ENCODE data around the gene TRIM47.

The TRIM47 gene

GRCh38 chr17:75908201-75908600 is 29.8 kb upstream of the TRIM47 start:
- no peak for DNase-seq (ENCODE audit: low read depth in 3 of 3, low spot score in 1 of 3)

GRCh38 chr17:75906143-75906884 is 27.9 kb upstream of the TRIM47 start:
- DNase-seq (ENCODE audit: low read depth in 3 of 3, low spot score in 1 of 3), result no peak

GRCh38 chr17:75904749-75905521 is 26.6 kb upstream of the TRIM47 start, which contains the start of gene MRPL38:
MRPL38 (minus strand) TSS chr17:75904884; CDS start chr17:75904875, 9 bp downstream.
- DNase-seq (ENCODE audit: low read depth in 3 of 3, low spot score in 1 of 3), result peak; percentile 88 to 92 (median 92)

GRCh38 chr17:75902406-75902805 is 24.0 kb upstream of the TRIM47 start:
- no peak for DNase-seq (ENCODE audit: low read depth in 3 of 3, low spot score in 1 of 3)

GRCh38 chr17:75901727-75902126 is 23.3 kb upstream of the TRIM47 start:
- DNase-seq (ENCODE audit: low read depth in 3 of 3, low spot score in 1 of 3), result no peak

GRCh38 chr17:75900691-75901533 is 22.5 kb upstream of the TRIM47 start:
- no peak for DNase-seq (ENCODE audit: low read depth in 3 of 3, low spot score in 1 of 3)

- DNase-seq (ENCODE audit: low read depth in 3 of 3, low spot score in 1 of 3), result no peak
Observed at GRCh38 chr17:75899767-75900468, 21.5 kb upstream of the TRIM47 start.

- no peak for DNase-seq (ENCODE audit: low read depth in 3 of 3, low spot score in 1 of 3)
Observed at GRCh38 chr17:75899353-75899752, 21.0 kb upstream of the TRIM47 start.

GRCh38 chr17:75898791-75899190 is 20.4 kb upstream of the TRIM47 start:
- no peak for DNase-seq (ENCODE audit: low read depth in 3 of 3, low spot score in 1 of 3)

- no peak for DNase-seq (ENCODE audit: low read depth in 3 of 3, low spot score in 1 of 3)
Observed at GRCh38 chr17:75898065-75898464, 19.7 kb upstream of the TRIM47 start.

GRCh38 chr17:75897160-75898019 is 19.0 kb upstream of the TRIM47 start:
- DNase-seq (ENCODE audit: low read depth in 3 of 3, low spot score in 1 of 3), result no peak

GRCh38 chr17:75896415-75897159 is 18.2 kb upstream of the TRIM47 start, which contains the start of gene TRIM65:
TRIM65 (minus strand) TSS chr17:75896951; CDS start chr17:75896937, 14 bp downstream.
- DNase-seq (ENCODE audit: low read depth in 3 of 3, low spot score in 1 of 3), result peak; percentile 38 to 78 (median 45)

- DNase-seq (ENCODE audit: low read depth in 3 of 3, low spot score in 1 of 3), result no peak
Observed at GRCh38 chr17:75895370-75896155, 17.2 kb upstream of the TRIM47 start.

- DNase-seq (ENCODE audit: low read depth in 3 of 3, low spot score in 1 of 3), result no peak
Observed at GRCh38 chr17:75894049-75894733, 15.8 kb upstream of the TRIM47 start.

- DNase-seq (ENCODE audit: low read depth in 3 of 3, low spot score in 1 of 3), result no peak
Observed at GRCh38 chr17:75893305-75894048, 15.1 kb upstream of the TRIM47 start.

GRCh38 chr17:75892556-75893224 is 14.3 kb upstream of the TRIM47 start:
- no peak for DNase-seq (ENCODE audit: low read depth in 3 of 3, low spot score in 1 of 3)

All from stimulated activated CD4-positive, alpha-beta T cell treated with anti-CD3 and anti-CD28 coated beads, TNF-alpha, amount 100 ng/mL, for 1 hour (primary cell).